HepG2 (cell line): Measurements from ENCODE around the gene HS6ST1. TPM values are rescaled to one million over a fixed set of nuclear protein-coding genes. Genes with fewer than 3 reads are reported as not detected.

Experiments used
- ATAC-seq: fragments of 200-7000 bp; cut with Tn5 transposase; 3 replicates; pipeline ENCODE4 v1.9.1; 2020; ENCODE audit warnings: mild to moderate bottlenecking, moderate library complexity
- BruUV-seq: library from RNA; stranded (reverse); fragments of 400-500 nt; replicated peaks from 2 replicates; lab custom pipeline; 2021; lab: Mats Ljungman, UMichigan
- CTCF ChIA-PET: fragments of 300-600 bp; formaldehyde crosslinking; extraction: SDS; loops from one replicate; lab custom pipeline; 2021; ENCODE audit warnings: low total read pairs, inconsistent platforms, low intra/inter-chr PET ratio; lab: Yijun Ruan, JAX
- POLR2A ChIA-PET: fragments of 350-600 bp; sonication (Branson Sonifier 250); formaldehyde crosslinking; loops from one replicate; lab custom pipeline; 2020; ENCODE audit warnings: antibody characterized with exemption, inconsistent platforms; lab: Yijun Ruan, JAX
- DNase-seq: peaks from one replicate; pipeline ENCODE4 v3.0.0-alpha.2; 2015; ENCODE audit warnings: low spot score
- FAIRE-seq: peaks from 3 replicates; lab custom pipeline; 2011; peaks lifted over from hg19 to GRCh38; lab: Jason Lieb, UNC
- H2AFZ ChIP-seq: one replicate; pipeline ENCODE4 v1.6.1; 2011; ENCODE audit warnings: low read length, inconsistent platforms
- H3K27ac ChIP-seq: fragments of 300-600 bp; 3 replicates; pipeline ENCODE4 v1.8.0; 2011; ENCODE audit warnings: mixed run types, mild to moderate bottlenecking, mixed read lengths, low read length, inconsistent platforms; ENCODE audit not compliant: insufficient read depth; ENCODE audit errors: extremely low read length
- H3K27me3 ChIP-seq, 2 experiments: fragments of 200-600 bp in 1 of 2; 2 replicates in 1 of 2; 3 replicates in 1 of 2; pipeline versions ENCODE4 v1.6.0 to v1.8.0; 2011; ENCODE audit warnings: low read length in 2 of 2, mild to moderate bottlenecking in 2 of 2, moderate library complexity in 2 of 2, inconsistent platforms in 1 of 2; ENCODE audit not compliant: insufficient read depth in 2 of 2, control insufficient read depth in 1 of 2
- H3K36me3 ChIP-seq, 2 experiments: fragments of 200-600 bp in 1 of 2; replicated peaks in 1 of 2; 2 replicates in 1 of 2; 3 replicates in 1 of 2; pipeline versions ENCODE4 v1.5.1 to v1.8.0; 2011; ENCODE audit warnings: low read length in 2 of 2, inconsistent platforms in 1 of 2; ENCODE audit not compliant: insufficient read depth in 2 of 2, control insufficient read depth in 1 of 2
- H3K4me1 ChIP-seq: 2 replicates; pipeline ENCODE4 v1.5.1; 2012; ENCODE audit warnings: low read length, inconsistent platforms; ENCODE audit not compliant: insufficient read depth
- H3K4me2 ChIP-seq: 2 replicates; pipeline ENCODE4 v1.6.0; 2011; ENCODE audit warnings: low read depth, low read length, inconsistent platforms
- H3K4me3 ChIP-seq, 3 experiments: fragments of 200-600 bp in 1 of 3; sonication (generic), shearing (Covaris generic) in 1 of 3; replicated peaks in 1 of 3; 2 replicates each; pipeline ENCODE4 v1.5.1; 2011 to 2016; ENCODE audit warnings: low read length in 3 of 3, inconsistent platforms in 2 of 3, low read depth in 2 of 3, mild to moderate bottlenecking in 2 of 3, control low read depth in 1 of 3, mixed read lengths in 1 of 3; ENCODE audit not compliant: insufficient read depth in 1 of 3
- H3K79me2 ChIP-seq: one replicate; pipeline ENCODE4 v1.6.1; 2011; ENCODE audit warnings: low read length, inconsistent platforms; ENCODE audit not compliant: insufficient read depth
- H3K9ac ChIP-seq: 2 replicates; pipeline ENCODE4 v1.6.0; 2011; ENCODE audit warnings: mild to moderate bottlenecking, low read depth, low read length, inconsistent platforms; ENCODE audit not compliant: insufficient read depth
- H3K9me3 ChIP-seq: 2 replicates; pipeline ENCODE4 v1.5.1; 2012; ENCODE audit warnings: mild to moderate bottlenecking, low read length
- H4K20me1 ChIP-seq: 2 replicates; pipeline ENCODE4 v1.6.0; 2011; ENCODE audit warnings: inconsistent platforms, mild to moderate bottlenecking, low read length, moderate library complexity; ENCODE audit not compliant: insufficient read depth
- AGO2 ChIP-seq: fragments of 200-400 bp; formaldehyde crosslinking; optimal IDR thresholded peaks from 2 replicates; pipeline ENCODE3; 2017; ENCODE audit warnings: mild to moderate bottlenecking, low read depth, low read length, moderate library complexity
- ATRX ChIP-seq: sonication (generic); formaldehyde crosslinking; IDR thresholded peaks from 2 replicates; pipeline ENCODE4 v1.4.0; 2020; ENCODE audit warnings: missing genetic modification reagents, borderline replicate concordance
- TBP ChIP-seq: sonication (generic); formaldehyde crosslinking; IDR thresholded peaks from 2 replicates; pipeline ENCODE4 v1.5.0; 2020; ENCODE audit warnings: missing genetic modification reagents
- ZNF274 ChIP-seq: sonication (generic); formaldehyde crosslinking; IDR thresholded peaks from 2 replicates; pipeline ENCODE4 v1.5.1; 2020; ENCODE audit warnings: mild to moderate bottlenecking, missing genetic modification reagents
- ZNF883 ChIP-seq: sonication (generic); formaldehyde crosslinking; IDR thresholded peaks from 2 replicates; pipeline ENCODE4 v1.5.1; 2020; ENCODE audit warnings: mild to moderate bottlenecking, missing genetic modification reagents; ENCODE audit errors: not compliant biosample characterization
- WGBS: methylation state at CpG from one replicate; pipeline ENCODE4 v1.1.6; 2017; ENCODE audit warnings: low lambda C conversion rate; 5-methylcytosine and 5-hydroxymethylcytosine counted together
- in situ Hi-C: cut with HindIII; loops from 2 replicates; pipeline ENCODE4 v1.10.0; 2017; ENCODE audit warnings: low pct_unique_long_range_greater_than_20kb; ENCODE audit not compliant: extremely low pct_ligation_motif_present
- intact Hi-C: fragments of 100-400 bp; cut with micrococcal nuclease; formaldehyde crosslinking; loops from one replicate; pipeline ENCODE4 v1.10.0; 2022; ENCODE audit not compliant: unreplicated experiment
- polyA plus RNA-seq, 8 experiments: library from polyadenylated mRNA; depleted of rRNA in 3 of 8; stranded (reverse) in 7 of 8; unstranded in 1 of 8; fragments of >200 nt; fragmentation: Illumina TruSeq in 4 of 8; extraction: Trizol in 4 of 8; gene quantifications; 2 replicates each; pipeline versions ENCODE4 v1.2.1 to v1.2.3, GENCODE V29; 2011 to 2016; ENCODE audit warnings: low read depth in 4 of 8, missing spikeins in 1 of 8, mixed read lengths in 1 of 8; ENCODE audit not compliant: insufficient read depth in 1 of 8
- total RNA-seq, 5 experiments: library from RNA; depleted of rRNA; stranded (reverse); fragments of >200 nt; fragmentation: Illumina TruSeq; extraction: Trizol; gene quantifications; 2 replicates each; pipeline ENCODE4 v1.2.3, GENCODE V29; 2016; ENCODE audit warnings: low read depth in 1 of 5
- TF ChIP-seq, protein P1 (sequence below): sonication (generic); formaldehyde crosslinking; IDR thresholded peaks from 2 replicates; pipeline ENCODE4 v1.4.0; 2020; ENCODE audit warnings: missing genetic modification reagents

Gene HS6ST1
- total and polyA plus RNA-seq, 2 of the 13 experiments (the other 11 are each of a cell fraction or from before 2014, with no cell fraction given), result 34.5 to 84.6 TPM

DNA sequence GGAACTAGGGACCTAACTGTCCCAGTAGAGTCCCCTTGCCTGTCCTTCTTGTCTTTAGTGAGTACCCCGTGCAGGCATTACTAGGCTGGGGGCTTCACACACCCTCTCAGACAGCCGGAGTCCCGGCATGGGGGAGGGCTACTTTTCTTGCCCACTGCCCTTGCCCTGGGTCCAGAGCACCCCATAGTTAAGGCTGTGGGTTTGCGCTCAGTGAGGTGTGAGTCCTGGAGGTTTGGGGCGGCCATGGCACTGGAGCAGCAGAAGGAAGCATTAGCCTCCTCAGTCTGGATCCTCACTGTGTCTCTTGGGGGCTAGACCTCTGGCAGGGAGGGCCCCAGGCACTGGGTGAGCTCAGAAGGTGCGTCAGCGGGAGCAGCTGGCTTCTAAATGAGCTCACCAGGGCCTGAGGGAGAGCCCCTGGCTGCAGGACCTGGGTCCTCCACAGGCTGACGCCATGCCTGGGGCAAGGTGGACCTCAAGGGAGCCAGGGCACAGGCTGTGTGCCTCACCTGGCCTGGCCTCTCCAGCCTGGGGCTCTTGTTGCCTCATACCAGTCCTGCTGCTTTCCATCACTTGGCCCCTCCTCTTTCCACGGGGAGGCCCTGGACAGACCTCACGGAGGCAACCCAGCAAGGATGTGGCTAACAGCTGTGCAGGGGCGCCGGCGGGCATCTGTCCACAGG lies 27.4 kb downstream of the HS6ST1 start:
- no peak overlapping the region for H3K27ac ChIP-seq
- BruUV-seq, result no TSS peak
- H3K4me2 ChIP-seq, result no peak overlapping the region
- H3K79me2 ChIP-seq, result peaks cover 97% of the 10 kb centered on the region
- intact Hi-C loops, result no loop called here
- peaks cover 85% of the 10 kb centered on the region for H4K20me1 ChIP-seq
- in situ Hi-C loops, result no loop called here
- no peaks in the 10 kb centered on the region for H3K27me3 ChIP-seq
- TF ChIP-seq TBP (CRISPR knock-in tag) (no peak), ZNF883 (peak; percentile 15), ZNF274 (CRISPR knock-in tag) (0 out of 2 replicates have a peak, but pooled peaks have one; percentile 6), ATRX (CRISPR knock-in tag) (no peak), AGO2 (peak; percentile 78)
- TF ChIP-seq, protein P1, sequence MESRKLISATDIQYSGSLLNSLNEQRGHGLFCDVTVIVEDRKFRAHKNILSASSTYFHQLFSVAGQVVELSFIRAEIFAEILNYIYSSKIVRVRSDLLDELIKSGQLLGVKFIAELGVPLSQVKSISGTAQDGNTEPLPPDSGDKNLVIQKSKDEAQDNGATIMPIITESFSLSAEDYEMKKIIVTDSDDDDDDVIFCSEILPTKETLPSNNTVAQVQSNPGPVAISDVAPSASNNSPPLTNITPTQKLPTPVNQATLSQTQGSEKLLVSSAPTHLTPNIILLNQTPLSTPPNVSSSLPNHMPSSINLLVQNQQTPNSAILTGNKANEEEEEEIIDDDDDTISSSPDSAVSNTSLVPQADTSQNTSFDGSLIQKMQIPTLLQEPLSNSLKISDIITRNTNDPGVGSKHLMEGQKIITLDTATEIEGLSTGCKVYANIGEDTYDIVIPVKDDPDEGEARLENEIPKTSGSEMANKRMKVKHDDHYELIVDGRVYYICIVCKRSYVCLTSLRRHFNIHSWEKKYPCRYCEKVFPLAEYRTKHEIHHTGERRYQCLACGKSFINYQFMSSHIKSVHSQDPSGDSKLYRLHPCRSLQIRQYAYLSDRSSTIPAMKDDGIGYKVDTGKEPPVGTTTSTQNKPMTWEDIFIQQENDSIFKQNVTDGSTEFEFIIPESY (CRISPR knock-in tag), result 0 out of 2 replicates have a peak, but pooled peaks have one; percentile 12
- no peaks in the 10 kb centered on the region for H3K9me3 ChIP-seq
- 94% methylated on average over 7 of the region's 13 CpGs for WGBS
- ATAC-seq, result peak; percentile 5
- DNase-seq, result no peak
- H2AFZ ChIP-seq, result no peak overlapping the region
- no peak overlapping the region for H3K4me3 ChIP-seq
- ChIA-PET CTCF (no interaction called here), POLR2A (no interaction called here)
- no peak for FAIRE-seq
- H3K36me3 ChIP-seq, result peaks cover 32 to 68% of the 10 kb centered on the region in 2 experiments
- H3K9ac ChIP-seq, result no peak overlapping the region
- H3K4me1 ChIP-seq, result peaks cover 8% of the 10 kb centered on the region; the same call in 1 of the 2 replicates
